GM12891 (cell line): ENCODE measurements around the gene MAPK1IP1L.

ENCODE experiments used
- PAX5 ChIP-seq: IDR thresholded peaks from 2 replicates; pipeline ENCODE4 v1.6.1; 2011; ENCODE audit warnings: low read length, moderate library complexity, mild to moderate bottlenecking; ENCODE audit not compliant: insufficient read depth, severe bottlenecking
- POLR2A ChIP-seq: IDR thresholded peaks from 2 replicates; pipeline ENCODE4 v1.6.1; 2011; ENCODE audit warnings: low read depth, low read length, control low read depth
- POLR2AphosphoS5 ChIP-seq: IDR thresholded peaks from 2 replicates; pipeline ENCODE4 v1.6.1; 2011; ENCODE audit warnings: low read depth, low read length, control low read depth
- POU2F2 ChIP-seq: IDR thresholded peaks from 2 replicates; pipeline ENCODE4 v1.6.1; 2011; ENCODE audit warnings: low read depth, mild to moderate bottlenecking, control low read depth, low read length, moderate library complexity
- SPI1 ChIP-seq: IDR thresholded peaks from 2 replicates; pipeline ENCODE4 v1.6.1; 2011; ENCODE audit warnings: low read depth, low read length, control low read depth
- TAF1 ChIP-seq: IDR thresholded peaks from 2 replicates; pipeline ENCODE4 v1.6.1; 2011; ENCODE audit warnings: low read depth, low read length, control low read depth

DNA sequence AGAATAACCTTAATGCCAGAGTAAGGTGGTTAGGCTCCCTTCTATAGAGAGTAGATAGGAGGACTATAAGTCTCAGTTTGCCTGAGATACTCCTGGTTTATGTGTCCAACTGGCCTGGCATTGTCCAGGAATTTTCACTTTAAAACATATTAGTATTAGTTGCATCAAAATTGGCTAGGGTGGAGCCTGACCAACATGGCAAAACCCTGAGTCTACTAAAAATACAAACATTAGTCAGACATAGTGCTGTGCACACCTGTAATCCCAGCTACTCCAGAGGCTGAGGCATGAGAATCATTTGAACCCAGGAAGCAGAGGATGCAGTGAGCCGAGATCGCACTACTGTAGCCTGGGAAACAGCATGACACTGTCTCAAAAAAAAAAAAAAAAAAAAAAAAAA lies 36.4 kb upstream of the MAPK1IP1L start:
- no peak for TF ChIP-seq POLR2AphosphoS5
- TF ChIP-seq TAF1, result no peak
- no peak for TF ChIP-seq SPI1
- TF ChIP-seq POLR2A, result no peak
- TF ChIP-seq POU2F2, result no peak
- TF ChIP-seq PAX5, result no peak
